Testis (tissue), 3 donors: Measurements from ENCODE around the gene TNFAIP3. TPM values are rescaled to one million over a fixed set of nuclear protein-coding genes. Genes with fewer than 3 reads are reported as not detected.

ENCODE experiments used
- DNase-seq: peaks from one replicate; pipeline ENCODE4 v3.0.0-alpha.2; 2019
- H3K27ac ChIP-seq, 2 donors: fragments of 200-600 bp; sonication (generic); one replicate each; pipeline ENCODE4 v1.5.1; 2019
- H3K27me3 ChIP-seq: fragments of 200-600 bp; sonication (generic); one replicate; pipeline ENCODE4 v1.5.1; 2019
- H3K36me3 ChIP-seq: fragments of 200-600 bp; sonication (generic); one replicate; pipeline ENCODE4 v1.5.1; 2017; ENCODE audit warnings: low read depth; ENCODE audit errors: missing control alignments
- H3K4me1 ChIP-seq: fragments of 200-600 bp; sonication (generic); one replicate; pipeline ENCODE4 v1.5.1; 2019
- H3K4me3 ChIP-seq, 2 donors: fragments of 200-600 bp; sonication (generic); one replicate each; pipeline ENCODE4 v1.5.1; 2017 to 2019
- H3K9me3 ChIP-seq: fragments of 200-600 bp; sonication (generic); one replicate; pipeline ENCODE4 v1.5.1; 2017
- CTCF ChIP-seq, 3 experiments: fragments of 450-650 bp in 2 of 3; fragments of 200-600 bp in 1 of 3; sonication (generic) in 1 of 3; IDR thresholded peaks; one replicate each; pipeline ENCODE4 v1.5.1; 2016 to 2019; ENCODE audit warnings: antibody characterized with exemption in 3 of 3, mild to moderate bottlenecking in 2 of 3, moderate library complexity in 1 of 3
- POLR2A ChIP-seq: fragments of 450-650 bp; IDR thresholded peaks from one replicate; pipeline ENCODE4 v1.6.1; 2017; ENCODE audit warnings: antibody characterized with exemption, mild to moderate bottlenecking, moderate library complexity
- WGBS, 2 donors: methylation state at CpG; one replicate each; pipeline ENCODE4 v1.1.5; 2018; 5-methylcytosine and 5-hydroxymethylcytosine counted together
- intact Hi-C: fragments of 100-400 bp; cut with DNase I; formaldehyde crosslinking; loops from one replicate; pipeline ENCODE4 v1.15.1; 2023; ENCODE audit warnings: low total_unique reads
- polyA plus RNA-seq: library from polyadenylated mRNA; stranded (reverse); fragments of 350-450 nt; fragmentation: Illumina TruSeq; extraction: RNeasy Lipid Tissue Mini Kit (QIAGEN cat#74804); gene quantifications from one replicate; pipeline ENCODE4 v1.2.3, GENCODE V29; 2014; ENCODE audit warnings: low read depth, low replicate concordance; ENCODE audit not compliant: insufficient read depth
- total RNA-seq, 2 donors: library from RNA; depleted of rRNA; stranded (reverse); fragments of >200 nt; gene quantifications; one replicate each; pipeline ENCODE4 v1.2.3, GENCODE V29; 2016

TNFAIP3 gene
- total and polyA plus RNA-seq, 3 donors from 2014 or later = 12.6 to 25.1 (median 15.2) TPM

DNA sequence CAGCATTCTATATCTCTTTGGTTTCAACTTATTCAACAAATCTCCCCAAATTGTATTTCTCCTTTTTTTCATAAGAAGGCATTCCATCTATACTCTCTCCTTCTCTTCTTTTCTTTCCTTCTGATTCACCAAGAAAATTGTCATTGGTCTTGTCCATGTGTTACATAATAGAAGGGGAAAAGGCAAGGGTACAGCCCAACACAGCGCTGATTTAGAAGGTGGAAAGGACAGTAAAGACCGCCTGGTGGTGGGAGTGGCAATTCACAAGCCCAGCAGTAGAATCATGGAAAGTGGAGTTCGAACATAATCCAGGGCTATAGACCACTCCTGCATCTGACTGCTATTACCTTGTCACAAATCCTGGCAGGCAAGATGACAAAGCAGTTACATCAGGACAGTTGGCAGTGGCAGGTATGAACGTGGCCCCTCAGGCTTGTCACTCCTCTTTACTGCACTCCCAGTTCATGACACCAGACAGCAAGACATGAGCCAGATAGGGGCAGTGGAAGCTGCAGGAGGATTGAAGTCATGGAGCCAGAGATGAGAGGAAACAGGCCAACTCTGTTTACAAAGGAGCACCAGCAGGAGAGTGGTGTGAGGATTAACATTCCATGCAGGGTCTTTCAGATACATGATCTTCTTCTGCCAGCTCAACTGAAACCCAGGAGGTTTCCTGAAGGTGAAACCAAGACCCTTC lies 2.1 kb upstream of the TNFAIP3 start:
- TF ChIP-seq POLR2A = no peak
- no peak for TF ChIP-seq CTCF (IDR thresholded peaks at IDR 0.05)
- Histone ChIP-seq H3K9me3 (no peaks in the 10 kb centered on the region), H3K36me3 (no peaks in the 10 kb centered on the region), H3K4me3 (no peak overlapping the region), H3K27ac (no peak overlapping the region), H3K4me1 (peaks cover 32% of the 10 kb centered on the region), H3K27me3 (no peaks in the 10 kb centered on the region)
- DNase-seq = no peak
- WGBS, 2 donors = 81 to 87% methylated on average over 4 of the region's 4 CpGs
- intact Hi-C loops = loop anchor here (5.0 to 10.0 kb wide), 2 partner anchors 60 to 158 kb away; no protein-coding TSS in a partner anchor

GRCh38 chr6:137866200-137866913 lies 702 bp upstream of the TNFAIP3 start:
- Histone ChIP-seq H3K9me3 (no peaks in the 10 kb centered on the region), H3K36me3 (no peaks in the 10 kb centered on the region), H3K27me3 (no peaks in the 10 kb centered on the region), H3K4me1 (peaks cover 24% of the 10 kb centered on the region), H3K27ac (peak overlapping the region; percentile 66 to 90), H3K4me3 (peak overlapping the region; percentile 91 to 96)
- no peak for DNase-seq
- 9 to 11% methylated on average over 25 of the region's 25 CpGs for WGBS, 2 donors
- no peak for TF ChIP-seq CTCF (IDR thresholded peaks at IDR 0.05)
- no peak for TF ChIP-seq POLR2A
- intact Hi-C loops = loop anchor here (5.0 to 10.0 kb wide), 2 partner anchors 62 to 159 kb away; no protein-coding TSS in a partner anchor

DNA sequence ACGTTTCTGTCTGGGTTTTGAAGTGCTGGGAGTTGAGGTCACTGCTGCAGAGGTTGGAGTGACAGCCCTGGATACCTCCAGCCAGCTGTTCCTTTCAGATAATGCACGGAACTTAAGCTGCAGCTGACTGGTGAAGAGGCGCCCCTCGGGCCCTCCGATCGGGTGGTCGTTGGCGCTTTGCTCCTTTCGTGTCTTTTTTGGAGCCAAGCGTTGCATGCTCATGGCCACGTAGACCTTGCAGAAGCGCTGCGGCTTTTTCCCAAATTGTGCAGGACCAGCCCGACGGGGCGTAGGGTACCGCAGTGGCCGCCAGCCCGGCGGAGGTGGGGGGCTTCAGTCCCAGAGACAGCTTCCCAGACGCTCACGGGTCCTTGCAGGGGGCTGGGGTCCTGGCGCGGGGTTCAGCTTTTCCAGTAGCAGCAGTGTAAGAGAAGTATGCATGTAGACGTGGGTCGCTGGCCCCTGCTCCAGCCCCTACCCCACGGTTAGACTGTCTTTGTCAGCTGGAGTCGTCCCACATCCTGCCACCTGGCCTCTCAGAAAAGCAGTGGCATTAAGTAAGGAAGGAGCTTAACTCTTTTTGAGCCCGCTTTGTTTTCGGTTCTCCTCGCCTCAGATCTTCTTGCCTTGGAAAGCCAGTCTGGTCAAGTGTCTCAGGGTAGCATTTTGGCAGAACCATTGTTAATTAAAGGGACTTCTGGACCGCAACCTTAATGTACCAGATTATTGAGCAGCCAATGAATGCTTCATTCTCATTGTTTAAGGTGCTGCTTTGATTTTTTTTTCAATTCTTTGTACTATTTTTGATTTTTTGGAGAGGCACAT lies 838 bp downstream of the TNFAIP3 start:
- peaks cover 21% of the 10 kb centered on the region for H3K4me1 ChIP-seq
- H3K27me3 ChIP-seq = no peaks in the 10 kb centered on the region
- TF ChIP-seq POLR2A (no peak), CTCF (IDR thresholded peaks at IDR 0.05) (no peak)
- H3K36me3 ChIP-seq = no peaks in the 10 kb centered on the region
- peak overlapping the region; percentile 88 to 90 for H3K27ac ChIP-seq
- H3K9me3 ChIP-seq = no peaks in the 10 kb centered on the region
- DNase-seq = peak; percentile 41
- H3K4me3 ChIP-seq = peak overlapping the region; percentile 91 to 96
- intact Hi-C loops = loop anchor here (5.0 to 10.0 kb wide), 2 partner anchors 63 to 161 kb away; no protein-coding TSS in a partner anchor
- 0 to 2% methylated on average over 22 to 32 of the region's 32 CpGs for WGBS, 2 donors

DNA sequence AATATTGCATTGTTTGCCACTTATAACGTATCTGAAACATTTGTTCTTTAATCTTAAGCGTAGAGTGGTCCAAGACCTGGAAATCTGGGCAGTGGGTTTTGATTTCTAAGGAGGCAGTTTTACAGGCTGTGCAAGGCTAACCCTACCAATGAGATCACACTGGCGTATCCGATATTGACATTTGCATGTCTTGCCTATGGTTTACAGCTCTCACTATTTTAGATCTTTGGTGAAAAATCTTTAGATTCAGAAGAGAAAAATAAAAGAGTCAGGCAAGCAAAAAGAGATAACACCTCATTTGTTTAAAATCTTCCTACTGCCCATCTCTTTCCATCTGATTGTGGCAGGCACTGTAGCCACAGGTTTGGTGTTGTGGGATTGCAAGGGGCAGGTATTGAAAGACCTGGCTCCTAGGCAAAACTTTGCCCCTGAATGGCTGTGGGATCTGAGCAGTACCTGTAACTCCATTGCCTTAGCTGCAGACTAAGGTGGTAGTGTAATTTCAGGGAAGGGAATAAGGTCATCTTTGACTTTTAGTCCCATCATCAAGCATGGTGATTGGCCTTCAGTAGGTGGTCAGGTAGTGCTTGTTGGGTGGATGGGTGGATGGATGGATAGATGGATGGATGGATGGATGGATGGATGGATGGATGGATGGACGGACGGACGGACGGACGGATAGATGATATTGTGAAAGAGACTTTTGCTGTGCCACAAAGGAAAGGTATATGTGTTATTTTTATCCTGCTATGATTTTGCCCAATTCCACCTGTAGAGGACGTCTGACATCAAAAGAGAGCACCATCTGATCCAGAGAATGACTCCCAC lies 1.9 kb downstream of the TNFAIP3 start:
- peak overlapping the region; percentile 91 to 96 for H3K4me3 ChIP-seq
- TF ChIP-seq POLR2A (no peak), CTCF (IDR thresholded peaks at IDR 0.05) (no peak)
- intact Hi-C loops = loop anchor here (5.0 to 10.0 kb wide), 2 partner anchors 64 to 162 kb away; no protein-coding TSS in a partner anchor
- peaks cover 16% of the 10 kb centered on the region for H3K4me1 ChIP-seq
- 64 to 71% methylated on average over 10 of the region's 10 CpGs for WGBS, 2 donors
- no peaks in the 10 kb centered on the region for H3K27me3 ChIP-seq
- no peaks in the 10 kb centered on the region for H3K36me3 ChIP-seq
- H3K9me3 ChIP-seq = no peaks in the 10 kb centered on the region
- DNase-seq = no peak
- no peak overlapping the region for H3K27ac ChIP-seq
